IPS DF 19.7 (cell line): Measurements from ENCODE around the gene KIAA1549.
A peak's percentile ranks its signal among the peaks of the same experiment; 100 is the strongest.
"Not testable (repeated sequence)": the region's sequence is repeated elsewhere in the genome, so short reads cannot be mapped to it uniquely, and the experiment has no call there.

Experiments
- DNase-seq: peaks from one replicate; pipeline ENCODE4 v3.0.0-alpha.2; 2013; ENCODE audit warnings: low read depth, low spot score

Gene KIAA1549

DNA sequence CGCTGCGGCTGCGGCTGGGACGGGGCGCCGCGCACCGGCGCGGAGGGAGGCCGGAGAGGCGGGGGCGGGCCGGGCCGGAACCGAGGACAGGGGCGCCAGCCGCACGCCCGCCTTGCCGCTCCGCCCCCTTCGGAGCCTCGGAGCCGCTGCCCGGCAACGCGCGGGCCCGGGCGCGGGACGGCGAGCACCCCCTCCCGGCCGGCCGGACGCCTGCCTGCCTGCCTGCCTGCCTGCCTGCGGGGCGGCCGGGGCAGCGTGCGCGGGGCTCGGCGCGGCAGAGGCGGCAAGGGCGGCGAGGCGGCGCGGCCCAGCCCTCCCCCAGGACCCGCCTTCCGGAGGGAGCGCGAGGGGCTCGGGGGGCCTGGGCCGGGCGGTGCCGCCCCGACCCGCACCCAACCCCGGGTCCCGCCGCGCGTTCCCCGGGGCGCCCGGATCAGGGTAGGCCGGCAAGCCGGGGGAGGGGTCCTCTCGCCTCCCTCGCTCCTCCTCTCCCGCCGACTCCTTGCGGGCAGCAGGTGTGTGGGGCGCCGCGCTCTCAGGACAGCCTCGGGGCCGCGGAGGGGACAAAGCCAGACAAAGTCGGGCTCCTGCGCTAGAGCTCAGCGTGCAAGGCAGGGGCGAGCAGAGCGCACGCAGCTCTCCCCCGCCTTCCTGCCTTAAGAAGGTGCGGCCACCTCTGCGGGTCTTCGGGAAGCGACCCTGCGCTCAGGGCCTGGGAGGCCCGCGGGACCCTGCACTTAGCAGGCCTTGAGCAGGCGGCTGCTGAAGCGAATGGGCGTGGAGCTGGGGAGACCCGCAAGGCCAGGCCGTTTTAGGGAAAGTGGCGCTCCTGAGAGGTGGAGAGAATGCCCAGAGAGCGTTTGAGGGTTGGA, at the start of gene KIAA1549:
TSS of gene KIAA1549 (minus strand) at position 58 of the 872 bp plus-strand sequence. CDS start 120 bp downstream, outside the sequence.
- DNase-seq, result no peak

DNA sequence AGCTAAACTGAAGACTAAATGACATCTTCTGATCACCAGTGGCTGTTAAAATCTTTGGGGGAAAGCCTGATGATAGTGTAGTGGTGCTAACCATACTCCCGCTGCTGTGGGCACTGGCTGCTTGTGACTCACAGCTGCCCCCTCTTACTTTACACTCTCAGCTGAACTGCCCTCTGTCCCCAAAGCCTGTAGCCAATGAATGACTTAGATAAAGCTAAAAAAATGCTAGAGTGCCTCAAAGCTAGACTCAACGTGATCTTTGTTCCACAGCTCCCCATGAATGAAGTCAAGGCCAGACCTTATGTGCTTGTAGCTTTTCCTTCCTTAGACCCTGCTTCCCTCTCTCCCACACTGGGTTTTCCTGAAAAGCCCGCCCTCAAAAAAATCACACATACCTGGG, 48.2 kb upstream of the KIAA1549 start:
- no peak for DNase-seq

DNA sequence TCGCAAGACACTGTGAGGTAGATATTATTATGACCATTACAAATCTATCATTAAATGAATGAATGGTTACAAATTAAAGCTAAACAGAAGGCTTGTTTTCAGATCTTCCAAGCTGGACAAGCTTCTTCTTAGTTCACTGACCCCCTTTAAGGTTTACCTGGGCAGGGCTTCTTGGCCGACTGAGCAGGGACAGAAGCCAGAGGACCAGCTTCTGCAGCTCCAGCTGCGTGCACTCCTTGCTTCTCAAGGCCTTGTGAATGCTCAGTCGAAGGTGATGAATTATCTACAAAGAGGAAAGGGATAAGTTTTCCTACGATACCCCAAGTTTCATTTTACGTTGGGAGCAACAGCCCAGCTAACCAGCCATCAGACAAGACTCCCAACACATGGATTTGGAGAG, 45.4 kb upstream of the KIAA1549 start:
- DNase-seq, result no peak

DNA sequence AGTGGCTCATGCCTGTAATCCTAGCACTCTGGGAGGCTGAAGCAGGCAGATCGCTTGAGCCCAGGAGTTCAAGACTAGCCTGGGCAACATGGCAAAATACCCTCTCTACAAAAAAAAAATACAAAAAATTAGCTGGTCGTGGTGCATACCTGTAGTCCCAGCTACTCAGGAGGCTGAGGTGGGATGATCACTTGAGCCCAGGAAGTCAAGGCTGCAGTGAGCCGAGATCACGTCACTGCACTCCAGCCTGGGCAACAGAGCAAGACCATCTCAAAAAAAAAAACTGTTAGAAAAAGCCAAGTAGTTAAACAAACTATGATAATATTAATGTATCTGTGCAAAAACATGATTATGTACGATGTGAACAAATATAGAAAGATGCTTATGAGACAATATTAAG, 44.7 kb upstream of the KIAA1549 start:
- DNase-seq, result not testable (repeated sequence)

DNA sequence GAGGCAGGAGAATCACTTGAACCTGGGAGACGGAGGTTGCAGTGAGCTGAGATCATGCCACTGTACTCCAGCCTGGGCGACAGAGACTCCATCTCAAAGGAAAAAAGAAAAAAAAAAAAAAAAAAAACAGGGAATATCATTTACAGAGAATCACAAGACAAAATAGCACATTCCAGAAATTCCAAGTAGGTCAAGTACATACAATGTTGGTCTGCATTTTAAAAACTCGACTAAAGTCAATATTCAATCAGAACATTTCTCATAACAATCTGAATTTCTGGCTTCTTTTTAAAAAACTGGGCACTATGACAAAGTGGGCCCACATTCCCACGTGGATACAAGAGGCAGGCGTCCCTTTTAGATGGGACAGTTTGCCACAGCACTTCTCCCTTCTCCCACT, 41.9 kb upstream of the KIAA1549 start:
- no peak for DNase-seq

DNA sequence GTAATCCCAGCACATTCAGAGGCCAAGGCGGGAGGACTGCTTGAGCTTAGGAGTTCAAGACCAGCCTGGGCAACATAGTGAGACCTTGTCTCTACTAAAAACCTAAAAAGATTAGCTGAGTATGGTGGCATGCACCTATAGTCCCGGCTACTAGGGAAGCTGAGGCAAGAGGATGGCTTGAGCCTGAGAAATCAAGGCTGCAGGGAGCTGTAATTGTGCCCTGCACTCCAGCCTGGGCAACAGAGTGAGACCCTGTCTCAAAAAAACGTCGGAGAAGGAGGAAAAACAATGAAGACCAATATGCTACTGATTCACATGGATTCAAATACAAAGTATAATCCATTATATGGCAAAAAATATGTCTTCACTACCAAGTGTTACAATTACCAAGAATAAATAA, 41.1 kb upstream of the KIAA1549 start:
- no peak for DNase-seq

DNA sequence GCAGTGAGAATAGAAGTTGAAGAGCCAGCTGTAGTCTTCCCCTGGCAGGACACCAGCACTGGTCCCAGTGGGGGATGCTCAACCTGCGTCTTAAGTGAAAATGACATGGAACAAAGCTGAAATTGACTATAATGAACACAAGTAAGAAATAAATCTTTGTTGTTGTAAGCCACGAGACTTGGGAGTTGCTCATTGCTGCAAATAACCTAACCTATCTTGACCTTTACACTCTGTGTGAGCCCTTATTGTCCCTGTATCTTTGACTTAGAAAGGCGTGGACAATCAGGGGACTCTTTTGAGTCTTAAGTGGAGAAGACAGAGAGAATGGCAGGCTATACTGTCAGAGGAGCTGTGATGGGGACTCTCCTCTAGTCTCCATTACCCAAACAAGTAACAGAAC, 37.7 kb upstream of the KIAA1549 start:
- no peak for DNase-seq

DNA sequence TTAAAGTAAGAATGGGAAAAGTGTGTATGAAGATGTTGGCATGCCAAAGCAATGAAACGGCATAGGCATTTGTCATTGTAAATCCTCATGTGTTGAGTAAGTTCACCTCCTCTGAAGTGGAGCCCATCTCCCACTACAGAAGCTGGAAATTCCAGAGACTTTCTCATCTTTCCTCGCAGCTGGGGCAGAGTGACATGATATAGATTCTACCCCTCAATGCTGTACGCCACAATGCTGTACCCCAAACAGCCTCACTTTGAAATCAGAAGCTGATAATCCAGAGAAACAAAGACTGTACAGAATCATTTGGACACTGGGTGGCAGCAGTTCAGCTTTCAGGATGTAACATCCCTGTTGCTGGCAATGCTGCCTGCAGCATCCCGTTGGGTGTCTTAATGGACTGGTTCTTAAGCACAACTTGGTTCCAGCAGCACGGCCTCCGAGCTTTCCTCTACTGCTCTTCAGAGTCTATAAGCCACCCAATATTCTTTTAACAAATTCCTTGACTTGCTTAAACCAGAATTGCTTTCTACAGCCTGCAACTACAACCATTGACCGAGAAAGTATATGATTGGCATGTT, 35.8 kb upstream of the KIAA1549 start:
- peak; percentile 54 for DNase-seq

DNA sequence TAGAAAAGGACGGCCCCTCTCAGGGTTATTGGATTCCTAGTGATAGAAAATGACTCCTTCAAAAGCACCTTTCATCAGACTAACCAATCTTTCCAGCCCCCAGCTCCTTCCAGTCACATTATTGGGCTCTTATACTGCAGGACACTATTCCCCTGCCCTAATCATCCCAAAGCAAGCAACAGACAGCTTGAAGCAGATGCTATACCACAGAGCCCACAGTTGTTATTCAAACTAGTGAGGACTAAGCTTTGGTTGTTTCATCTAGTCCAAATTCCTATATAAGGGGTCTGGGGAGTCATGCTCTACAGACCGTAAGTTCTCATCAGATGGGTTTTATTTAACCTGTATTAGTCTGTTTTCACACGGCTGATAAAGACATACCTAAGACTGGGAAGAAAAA, 30.2 kb upstream of the KIAA1549 start:
- DNase-seq, result no peak

DNA sequence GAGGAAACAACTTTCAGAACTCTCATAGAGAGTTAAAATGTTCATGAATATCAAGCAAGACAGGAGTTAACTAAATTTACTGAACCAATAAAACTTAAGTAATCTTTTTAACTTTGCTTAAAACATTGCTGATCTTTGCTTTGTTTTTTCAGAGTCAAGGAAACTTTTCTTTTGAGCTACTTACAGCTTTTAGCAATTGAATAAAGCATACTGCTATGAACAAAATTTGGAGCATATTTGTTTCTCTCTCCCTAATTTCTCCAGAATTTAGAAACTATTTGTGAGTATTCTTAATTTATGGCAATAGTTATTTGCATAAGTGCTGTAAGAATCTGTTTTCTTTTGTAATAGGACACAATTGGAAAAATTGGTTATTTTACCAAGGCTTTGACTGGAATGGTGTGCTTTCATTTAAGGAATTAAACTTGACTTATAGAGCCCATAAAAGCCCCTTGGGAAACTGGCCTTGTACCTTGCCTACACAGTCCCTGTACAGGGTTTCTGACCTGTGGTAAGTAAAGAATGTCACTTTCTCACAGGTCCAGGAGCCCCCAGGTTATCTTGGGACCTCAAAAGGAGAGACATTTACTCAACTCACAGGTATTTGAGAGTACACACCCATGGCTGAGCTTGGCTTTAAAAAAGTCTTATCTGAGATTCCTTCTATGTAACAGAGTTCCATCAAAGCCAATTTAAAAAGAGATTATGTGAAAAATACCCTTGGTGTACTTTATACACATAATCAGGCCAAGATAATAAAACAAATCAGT, 23.3 kb upstream of the KIAA1549 start:
- no peak for DNase-seq

DNA sequence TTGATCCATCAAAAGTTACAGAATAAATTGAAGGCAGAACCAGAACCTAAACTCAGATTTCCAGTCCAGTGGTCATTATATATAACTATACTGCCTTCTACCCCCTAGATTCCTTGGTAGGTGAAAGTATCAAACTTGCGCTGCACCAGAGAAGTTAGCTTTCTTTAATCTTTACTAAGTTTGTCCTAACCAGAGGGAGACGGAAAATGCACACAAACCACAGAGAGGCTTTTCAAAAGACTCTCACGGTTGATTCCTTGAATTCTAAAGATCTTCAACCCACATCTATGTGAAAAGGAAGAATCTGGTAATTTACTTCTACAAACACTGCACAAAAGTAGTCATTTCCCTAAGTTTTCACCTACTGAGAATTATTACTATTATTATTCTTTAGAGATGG, 18.2 kb upstream of the KIAA1549 start:
- DNase-seq, result no peak

DNA sequence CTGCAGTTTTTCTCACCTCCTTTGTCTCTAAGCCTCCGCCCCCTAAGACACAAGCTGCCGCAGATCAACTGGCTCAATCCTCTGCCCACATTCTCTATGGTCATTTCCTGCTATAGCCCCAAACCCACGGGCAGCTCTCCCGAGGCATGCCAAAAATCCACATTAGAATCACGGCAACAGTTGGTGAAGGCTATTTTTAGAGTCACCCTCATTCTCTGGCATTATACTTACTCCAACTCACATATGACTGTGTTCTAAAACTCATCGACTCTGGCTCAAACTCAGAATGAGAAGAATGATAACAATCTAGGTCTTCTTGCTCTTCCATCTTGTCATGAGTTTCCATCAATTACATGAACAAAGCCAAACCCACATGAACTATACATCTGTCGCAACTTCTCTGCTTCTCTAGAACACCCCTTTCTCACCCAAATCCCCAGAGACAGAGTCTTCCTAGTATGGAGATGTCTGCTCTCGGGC, 10.9 kb upstream of the KIAA1549 start:
- no peak for DNase-seq

DNA sequence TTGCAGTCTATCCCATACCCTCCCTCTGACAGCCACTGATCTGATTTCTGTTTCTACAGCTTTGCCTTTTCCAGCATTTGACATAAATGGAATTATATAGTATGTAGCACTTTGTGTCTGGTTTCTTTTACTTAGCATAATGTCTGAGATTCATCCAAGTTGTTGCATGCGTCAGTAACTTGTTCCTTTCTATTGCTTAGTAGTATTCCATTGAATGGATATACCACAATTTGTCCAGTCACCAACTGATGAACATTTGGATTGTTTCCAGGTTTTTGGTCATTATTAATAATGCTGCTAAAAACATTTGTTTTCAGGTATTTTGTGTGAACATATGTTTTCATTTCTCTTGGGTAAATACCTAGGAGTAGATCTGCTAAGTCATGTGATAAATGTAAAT, 6.5 kb upstream of the KIAA1549 start:
- no peak for DNase-seq

DNA sequence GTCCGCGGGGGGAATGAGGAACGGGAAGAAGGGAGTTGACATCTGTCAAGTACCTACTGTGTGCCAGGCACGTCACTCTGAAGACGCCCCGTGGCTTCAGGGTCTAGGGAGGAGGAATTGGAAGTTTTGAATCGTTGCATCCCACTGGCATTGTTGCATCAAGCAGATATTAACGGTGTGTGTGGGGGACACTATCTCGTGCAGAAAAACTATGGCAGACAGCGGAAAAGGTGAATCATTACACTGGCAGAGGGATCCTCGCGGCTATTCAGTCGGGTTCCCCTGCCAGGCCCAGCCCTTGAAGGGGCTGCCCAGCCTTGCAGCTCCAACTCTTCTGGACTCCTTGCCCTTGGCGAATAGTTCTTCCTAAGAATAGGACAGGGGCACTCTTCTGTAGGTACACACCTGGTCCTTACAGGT, 1.0 kb upstream of the KIAA1549 start:
- no peak for DNase-seq

DNA sequence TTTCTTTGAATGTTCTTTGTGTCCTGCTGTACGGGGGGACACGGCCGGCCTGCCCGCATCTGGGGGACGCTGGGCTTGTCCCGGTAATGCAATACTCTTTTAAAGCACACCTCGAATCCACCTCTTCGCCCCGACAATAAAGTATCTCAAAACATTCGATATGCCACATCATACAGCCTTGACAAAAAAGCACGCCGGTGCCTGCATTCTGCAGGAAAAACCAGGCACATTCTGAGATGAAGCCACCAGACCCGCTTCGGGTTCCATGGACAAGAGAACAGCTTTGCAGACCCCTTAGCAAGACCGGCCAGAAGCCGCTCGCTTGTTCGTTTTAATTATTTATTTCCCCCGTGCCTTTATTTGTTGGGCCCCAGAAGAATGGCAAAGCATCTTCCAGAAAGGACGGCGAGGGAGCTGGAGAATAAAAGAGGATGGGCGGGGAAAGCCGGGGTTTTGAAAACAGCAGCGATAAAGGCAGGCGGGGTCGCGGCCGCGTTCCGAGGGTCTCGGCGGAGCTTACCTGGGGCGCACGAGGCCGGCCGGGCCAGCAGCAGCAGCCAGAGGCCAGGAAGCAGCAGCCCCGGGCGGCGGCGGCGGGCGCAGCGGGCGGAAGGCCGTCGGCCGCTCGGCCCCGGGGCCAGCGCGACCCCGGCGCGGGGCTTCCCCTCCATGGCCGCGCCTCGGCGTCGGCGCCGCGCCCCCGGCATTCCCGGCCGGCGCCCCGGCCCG, 462 bp downstream of the KIAA1549 start:
- no peak for DNase-seq

DNA sequence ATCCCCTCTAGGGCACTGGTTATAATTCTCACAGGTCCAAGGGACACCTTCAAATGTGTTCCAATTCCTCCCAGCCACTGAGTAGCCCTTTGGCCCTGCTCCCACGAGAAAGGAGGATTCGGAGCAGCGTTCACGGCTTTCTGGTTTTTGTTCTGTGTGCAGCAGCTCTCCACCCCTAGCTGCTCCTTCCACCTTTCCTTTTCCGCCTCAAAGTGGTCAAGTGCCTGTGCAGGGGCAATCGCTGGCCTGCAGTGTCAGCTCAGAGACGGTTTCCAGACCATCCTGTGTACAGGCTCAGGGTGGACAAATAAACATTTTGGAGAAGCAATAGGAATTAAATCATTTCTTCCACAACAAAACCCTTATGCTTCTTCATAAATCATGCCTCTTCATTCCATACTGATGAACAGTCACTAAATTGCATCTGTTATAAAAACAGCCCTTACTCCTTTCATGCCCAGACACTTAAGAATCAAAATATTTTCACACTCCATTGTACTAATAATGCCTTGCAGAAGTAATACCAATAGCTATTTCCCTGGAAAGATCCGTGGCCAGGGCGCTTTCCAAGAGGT, 1.1 kb downstream of the KIAA1549 start:
- no peak for DNase-seq

DNA sequence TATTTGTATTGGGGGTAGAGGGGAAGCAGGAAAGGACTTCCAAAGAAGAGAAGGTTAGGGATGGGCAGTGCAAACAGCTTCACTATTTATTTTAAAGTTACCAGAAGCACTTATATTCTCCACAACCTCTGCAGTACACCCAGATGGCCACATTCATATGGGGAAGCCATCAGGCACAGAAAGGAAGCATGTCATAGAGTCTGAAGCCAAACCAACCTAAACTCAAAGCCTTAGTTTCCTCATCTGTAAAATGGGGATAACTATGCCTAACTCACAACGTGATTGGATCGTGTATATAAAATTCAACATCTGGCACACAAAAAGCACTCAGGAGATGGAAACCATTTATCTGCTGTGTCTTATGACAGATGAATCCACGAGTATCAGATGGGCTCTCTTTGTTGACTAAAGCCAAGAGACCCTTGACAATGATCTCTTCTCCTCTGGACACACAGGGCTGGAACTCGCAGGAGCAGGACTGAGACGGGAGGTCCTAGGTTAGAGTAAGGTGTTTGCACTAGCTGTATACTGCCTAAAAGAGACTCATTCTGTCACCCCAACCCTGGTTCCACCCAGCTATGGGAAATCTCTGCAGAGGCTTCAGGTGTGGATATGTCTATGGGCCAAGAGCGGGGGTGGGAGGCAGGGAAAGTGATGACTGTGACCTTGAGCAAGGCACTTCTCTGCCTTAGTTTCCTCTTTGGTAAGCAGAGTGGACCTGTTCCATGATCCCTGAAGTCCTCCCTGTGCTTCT, 1.8 kb downstream of the KIAA1549 start:
- DNase-seq, result no peak

DNA sequence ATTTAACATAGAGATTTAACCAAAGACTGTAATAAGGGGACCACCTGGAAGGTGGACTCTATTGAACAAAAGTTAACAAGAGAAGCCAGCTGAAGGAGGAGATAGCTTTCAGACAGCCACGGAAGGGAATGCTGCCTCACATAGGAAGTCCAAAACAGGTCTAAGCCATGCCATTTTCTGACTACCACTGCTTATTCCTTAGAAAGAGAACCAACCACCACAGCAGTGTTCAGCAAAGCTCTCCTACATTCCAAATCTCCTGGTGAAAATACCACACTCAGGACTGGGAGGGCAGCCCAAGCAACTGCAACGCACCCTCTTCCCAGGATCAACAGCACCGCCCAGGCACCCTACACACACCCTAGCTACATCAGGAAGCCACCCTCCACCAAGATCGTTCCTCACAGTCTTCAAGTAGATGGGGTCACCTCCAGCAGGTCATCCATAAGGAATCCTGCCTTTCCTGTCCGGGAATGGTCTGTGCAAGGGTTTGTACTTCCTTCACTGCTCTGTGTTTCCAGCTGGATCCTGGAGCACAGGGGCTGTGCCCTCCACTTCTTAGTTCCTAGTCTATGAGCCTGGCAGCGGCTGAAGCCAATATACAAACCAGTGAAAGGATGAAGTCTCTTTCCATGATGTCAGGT, 2.5 kb downstream of the KIAA1549 start:
- DNase-seq, result no peak

DNA sequence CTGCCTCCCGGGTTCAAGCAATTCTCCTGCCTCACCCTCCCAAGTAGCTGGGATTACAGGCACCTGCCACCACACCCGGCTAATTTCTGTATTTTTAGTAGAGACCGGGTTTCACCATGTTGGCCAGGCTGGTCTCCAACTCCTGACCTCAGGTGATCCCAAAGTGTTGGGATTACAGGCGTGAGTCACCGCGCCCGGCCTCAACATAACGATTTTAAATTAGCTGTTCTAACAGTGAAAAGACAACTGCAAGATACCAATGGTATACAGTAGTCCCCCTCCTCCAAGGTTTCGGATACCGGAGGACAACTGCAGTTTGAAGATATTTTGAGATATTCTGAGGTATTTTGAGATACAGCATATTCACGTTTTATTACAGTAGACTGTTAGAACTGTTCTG, 5.0 kb downstream of the KIAA1549 start:
- not testable (repeated sequence) for DNase-seq
